ENCODE results near the gene LRPPRC.

The LRPPRC gene

DNA sequence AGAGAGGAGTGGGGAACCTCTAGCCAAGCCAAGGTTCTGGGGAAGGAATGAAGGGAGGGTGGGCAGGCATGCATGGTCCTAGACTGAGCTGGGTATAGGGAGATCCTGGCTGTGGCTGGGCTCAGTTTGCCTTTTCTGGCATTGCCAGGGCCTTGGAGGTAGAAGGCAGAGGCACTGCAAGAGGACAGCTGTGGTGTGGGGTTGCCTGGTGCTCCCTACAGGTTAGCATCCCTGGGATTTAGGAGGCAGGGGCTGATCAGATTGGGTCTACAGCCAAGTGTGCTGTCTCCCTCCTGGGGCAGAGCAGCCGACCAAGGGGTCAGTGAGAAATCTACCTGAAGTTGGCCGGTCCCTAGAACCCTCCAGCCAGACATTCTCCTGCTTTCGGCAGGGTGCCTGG lies 141.1 kb downstream of the LRPPRC start:
- no peak for DNase-seq (ENCODE audit: low spot score)

DNA sequence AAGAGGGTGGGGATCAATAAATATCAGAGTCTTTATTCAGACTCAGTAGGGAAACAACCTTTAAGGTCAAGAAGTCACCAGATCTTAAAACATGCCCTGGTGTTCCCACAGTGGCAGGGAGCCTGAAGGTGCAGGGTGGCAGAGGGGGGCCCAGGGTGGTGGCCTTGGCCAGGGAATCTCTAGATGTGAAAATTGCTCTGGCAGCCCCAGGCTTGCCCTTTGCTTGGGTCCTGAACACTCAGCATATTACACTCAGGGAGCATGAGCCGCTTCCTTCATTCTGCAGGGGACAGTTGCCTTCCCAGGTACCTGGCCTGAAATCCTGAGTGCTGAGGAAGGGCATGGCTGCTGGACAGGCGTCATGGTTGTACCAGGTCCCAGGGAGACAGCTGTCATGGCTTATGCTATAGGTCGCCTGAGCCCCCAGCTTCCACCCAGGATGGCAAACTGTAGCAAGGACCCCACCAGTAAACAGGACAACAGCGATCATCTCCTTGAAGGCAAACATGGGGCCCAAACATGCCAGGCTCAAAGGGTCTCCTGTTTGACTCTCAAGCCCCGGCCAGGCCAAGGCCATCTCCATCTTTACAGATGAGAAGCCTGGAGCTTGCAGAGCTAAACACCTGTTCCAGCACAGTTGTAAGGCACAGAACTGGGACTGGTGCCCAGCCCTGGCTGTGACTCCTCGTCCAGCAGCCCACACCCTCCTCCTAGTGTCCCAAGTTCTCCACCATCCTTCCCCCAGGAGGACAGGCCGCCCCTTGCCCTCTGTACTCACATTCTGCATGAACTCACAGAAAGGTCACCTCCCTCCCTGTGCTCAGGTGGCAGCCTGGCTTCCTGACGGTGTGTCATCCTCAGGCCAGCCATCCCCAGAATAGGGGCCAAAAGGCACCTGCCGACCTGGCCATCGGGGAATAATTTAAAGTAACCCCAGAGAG lies 142.4 kb downstream of the LRPPRC start:
- no peak for DNase-seq (ENCODE audit: low spot score)

DNA sequence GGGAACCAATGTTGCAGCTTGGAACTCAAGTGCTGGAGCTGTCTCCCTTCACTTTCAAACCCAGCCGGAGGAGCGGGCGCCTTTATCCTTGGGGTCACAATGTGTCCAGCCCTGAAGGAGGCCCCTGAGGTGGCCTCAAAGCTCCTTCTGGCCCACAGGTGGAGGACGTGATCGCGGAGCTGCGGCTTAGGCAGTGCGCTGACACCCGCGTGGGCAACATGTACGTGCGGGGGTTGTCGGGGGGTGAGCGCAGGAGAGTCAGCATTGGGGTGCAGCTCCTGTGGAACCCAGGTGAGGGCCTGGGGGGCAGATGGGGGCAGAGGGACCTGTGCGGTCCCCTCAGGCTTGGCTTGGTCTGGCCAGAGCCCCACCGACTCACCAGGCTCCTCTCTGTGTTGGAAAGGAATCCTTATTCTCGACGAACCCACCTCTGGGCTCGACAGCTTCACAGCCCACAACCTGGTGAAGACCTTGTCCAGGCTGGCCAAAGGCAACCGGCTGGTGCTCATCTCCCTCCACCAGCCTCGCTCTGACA lies 143.5 kb downstream of the LRPPRC start:
- DNase-seq (ENCODE audit: low spot score), result no peak

DNA sequence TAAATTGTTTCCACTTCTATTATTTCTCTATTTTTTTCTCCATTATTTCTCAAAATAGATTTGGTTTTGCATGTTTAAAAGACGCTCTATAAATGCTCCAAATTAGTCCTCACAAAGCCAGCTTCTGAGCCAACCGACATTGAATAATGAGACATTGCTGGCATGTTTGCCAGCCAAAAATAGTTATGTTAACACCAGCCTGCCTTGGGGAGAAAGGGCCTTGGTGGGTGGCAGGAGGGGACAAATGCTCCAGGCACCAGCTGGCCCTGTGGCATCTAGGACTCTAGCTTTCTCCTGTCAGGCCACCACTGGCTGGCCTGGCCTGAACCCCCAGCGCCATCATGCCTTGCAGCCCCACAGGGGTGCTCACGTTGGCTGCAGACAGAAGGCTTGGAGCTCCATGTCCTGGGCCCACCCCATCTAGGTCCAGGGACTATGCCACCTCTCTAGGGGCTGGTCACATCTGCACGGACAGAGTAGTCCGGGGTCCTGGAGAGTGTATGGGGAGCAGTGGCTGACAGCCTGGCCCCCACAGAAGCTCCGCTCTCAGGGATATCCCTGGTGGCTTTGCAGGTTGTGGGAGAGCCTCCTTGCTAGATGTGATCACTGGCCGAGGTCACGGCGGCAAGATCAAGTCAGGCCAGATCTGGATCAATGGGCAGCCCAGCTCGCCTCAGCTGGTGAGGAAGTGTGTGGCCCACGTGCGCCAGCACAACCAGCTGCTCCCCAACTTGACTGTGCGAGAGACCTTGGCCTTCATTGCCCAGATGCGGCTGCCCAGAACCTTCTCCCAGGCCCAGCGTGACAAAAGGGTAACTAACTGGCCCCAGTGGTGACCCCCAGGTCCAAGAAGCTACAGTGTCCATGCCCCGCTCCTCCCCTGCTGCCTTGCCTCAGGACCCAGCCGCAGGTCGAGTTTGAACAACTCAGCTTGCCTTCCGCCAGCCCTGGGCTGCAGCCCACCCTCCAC lies 144.5 kb downstream of the LRPPRC start:
- no peak for DNase-seq (ENCODE audit: low spot score)

DNA sequence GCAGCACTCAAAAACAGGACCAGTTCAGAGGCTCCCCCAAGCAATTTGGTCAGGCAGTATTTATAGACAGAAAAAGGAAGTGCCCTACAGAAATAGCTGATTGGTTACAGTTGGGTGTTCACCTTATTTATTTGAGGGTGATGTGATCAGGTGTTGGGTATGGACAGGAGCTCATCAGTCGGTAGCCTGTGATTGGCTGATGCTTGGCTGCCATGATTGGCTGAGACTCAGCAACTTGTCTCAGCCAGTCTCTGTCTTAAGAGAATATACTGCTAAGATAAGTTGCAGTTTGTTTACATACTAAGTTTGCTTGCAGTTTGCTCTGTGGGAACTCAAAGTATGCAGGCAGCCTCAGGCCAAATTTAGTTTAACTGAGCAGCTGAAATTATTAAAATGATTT lies 147.6 kb downstream of the LRPPRC start:
- DNase-seq (ENCODE audit: low spot score), result no peak

DNA sequence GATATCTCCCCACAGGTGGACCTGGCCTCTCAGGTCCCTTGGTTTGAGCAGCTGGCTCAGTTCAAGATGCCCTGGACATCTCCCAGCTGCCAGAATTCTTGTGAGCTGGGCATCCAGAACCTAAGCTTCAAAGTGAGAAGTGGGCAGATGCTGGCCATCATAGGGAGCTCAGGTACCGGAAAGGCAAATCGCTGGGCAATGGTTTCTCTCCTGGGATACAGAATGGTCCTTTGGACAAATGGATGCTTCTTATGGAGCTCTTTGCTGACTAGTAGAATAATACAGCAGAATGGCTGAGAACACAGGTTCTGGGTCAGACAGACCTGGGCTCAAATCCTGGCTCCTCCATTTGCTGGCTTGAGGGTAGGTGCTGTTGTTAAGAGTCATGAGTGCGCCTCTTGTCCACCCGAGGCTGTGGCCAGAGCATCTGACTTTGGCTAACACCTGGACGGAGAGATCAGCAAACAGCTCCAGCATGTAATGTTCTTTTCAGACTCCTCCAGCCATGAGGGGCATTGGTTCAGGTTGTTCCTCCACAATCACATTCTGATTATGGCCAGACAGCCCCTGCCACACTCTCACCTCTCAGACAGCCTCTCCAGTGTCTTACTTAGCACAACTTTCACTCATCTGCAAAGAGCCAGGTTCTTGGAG lies 149.5 kb downstream of the LRPPRC start:
- no peak for DNase-seq (ENCODE audit: low spot score)

DNA sequence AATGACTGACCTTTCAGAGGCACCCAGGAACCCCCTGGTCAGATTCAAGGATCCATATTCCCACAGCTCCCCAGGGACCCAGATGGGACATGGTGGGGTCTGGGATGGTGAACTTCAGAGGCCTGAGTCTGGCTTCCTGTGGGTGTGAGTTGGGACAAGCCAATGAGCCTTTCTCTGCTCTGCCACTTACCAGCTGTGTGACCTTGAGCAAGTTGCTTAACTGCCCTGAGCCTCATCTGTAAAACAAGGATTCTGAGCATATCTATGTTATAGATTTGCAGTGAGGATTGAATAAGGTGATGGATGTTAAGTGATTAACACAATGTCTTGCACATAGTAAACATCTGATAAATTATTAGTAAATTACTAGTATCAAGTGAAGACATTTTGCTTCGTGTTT lies 150.6 kb downstream of the LRPPRC start:
- DNase-seq (ENCODE audit: low spot score), result no peak

DNA sequence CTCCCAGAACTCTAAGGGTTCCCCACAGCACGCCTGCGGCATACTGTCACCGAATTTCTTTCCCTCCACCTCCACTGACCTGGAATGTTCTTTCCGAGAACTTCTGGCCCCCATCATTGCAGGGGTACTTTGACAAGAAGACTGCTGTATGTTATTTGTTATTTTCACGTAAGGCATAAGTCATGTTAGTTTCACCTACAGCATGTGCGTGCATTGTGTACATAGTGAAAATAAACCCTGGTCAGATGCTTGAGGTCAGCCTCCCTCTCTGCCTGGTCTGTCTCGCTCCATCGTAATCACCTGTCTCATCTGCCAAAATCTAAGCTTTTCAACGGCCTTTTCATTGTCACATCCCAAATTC lies 152.9 kb downstream of the LRPPRC start:
- DNase-seq (ENCODE audit: low spot score), result no peak

DNA sequence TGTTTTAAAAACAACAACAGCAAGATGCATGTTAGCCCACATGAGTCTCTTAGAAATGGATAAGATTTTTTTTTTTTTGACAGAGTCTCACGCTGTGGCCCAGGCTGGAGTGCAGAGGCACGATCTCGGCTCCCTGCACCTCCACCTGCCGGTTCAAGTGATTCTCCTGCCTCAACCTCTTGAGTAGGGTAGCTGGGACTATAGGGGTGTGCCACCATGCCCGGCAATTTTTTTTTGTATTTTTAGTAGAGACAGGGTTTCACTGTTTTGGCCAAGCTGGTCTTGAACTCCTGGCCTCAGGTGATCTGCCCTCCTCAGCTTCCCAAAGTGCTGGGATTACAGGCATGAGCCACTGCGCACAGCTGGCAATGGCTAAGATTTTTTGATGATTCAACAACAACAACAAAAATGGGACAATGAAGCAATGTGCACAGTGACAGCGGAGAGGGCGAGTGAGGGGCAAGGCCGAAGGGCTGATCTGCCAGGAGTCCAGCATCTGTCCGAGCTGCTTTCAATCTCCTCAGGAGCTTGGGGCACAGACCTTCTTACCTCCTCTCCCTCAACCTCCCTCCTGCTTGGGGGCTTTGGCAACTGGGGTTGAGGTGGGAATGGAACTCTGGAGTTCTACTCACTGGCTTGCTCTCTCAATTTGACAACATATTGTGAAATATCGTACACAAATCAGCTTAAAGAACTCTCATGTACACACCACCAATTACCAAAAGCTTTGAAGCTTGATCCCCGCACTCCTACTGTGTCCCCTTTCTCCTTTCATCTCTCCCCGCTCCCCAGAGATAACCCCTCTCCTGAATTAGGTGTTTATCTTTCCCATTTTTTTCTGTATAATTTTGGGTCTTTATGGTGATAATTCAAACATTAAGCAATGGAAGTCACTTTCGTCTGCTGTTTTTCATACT lies 153.6 kb downstream of the LRPPRC start:
- DNase-seq (ENCODE audit: low spot score), result no peak

DNA sequence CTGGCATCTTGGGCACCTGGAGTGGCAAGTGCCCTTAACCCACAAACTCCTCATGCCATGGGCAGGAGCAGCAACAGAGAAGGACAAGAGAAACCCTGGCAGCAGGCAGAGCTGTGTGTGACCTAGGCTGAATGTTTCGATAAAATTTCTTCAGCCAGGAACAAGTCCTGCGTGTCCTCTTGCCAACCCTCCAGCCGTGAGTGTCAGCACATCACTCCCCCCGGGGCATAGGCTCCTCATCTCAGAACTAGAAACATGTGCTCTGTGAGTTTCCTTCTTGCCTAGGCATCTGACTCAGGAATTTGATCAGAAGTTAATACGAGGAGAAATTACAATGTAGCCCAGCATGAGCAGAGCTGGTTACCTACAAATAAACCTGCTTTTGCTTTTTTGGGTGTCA lies 154.8 kb downstream of the LRPPRC start:
- DNase-seq (ENCODE audit: low spot score), result no peak

DNA sequence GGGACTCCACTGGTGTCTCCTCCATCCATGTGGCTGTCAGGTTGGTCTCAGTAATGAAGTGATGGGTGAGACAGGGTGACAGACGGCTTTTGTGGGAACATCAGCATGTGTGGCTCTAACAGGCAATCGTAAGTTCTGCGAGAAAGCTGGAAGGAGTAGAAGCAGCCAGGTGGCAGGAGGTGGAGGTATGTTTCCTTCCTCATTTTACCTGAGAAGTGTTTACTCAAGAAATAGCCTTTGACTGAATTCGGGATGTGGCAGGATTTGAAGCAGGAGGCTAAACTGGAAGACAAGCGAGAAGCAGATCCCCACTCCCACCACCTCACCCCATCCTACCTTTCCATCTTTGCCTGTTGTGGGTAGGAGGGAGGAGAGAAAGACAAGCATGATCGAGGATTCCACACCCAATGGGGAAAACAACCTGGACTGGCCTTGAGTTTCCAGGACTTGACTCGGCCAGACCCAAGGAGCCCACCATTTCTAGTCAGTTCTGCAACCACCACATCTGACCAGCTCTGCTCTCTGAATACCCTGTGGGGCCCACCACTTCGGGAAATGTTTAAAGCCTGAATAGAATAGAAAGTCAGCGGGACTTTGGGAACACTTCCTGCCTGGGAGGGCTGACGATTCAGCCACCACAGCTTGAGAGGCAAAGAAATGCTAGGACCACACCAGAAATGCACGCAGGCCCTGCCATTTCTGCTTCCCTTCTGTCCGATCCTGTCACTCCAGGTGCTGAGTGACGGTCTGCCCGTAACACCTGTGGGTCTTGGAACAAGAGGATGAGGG lies 155.8 kb downstream of the LRPPRC start:
- DNase-seq (ENCODE audit: low spot score), result no peak

- no peak for DNase-seq (ENCODE audit: low spot score)
Measured at GRCh38 chr2:43838560-43839267, 157.1 kb downstream of the LRPPRC start, which contains the start of the genes ABCG5 and ABCG8. Gene ABCG5 (minus strand): TSS chr2:43838839. CDS start chr2:43838679, 160 bp downstream. Gene ABCG8 (plus strand): TSS chr2:43838971. CDS start chr2:43839054, 83 bp downstream.

GRCh38 chr2:43837831-43838559 lies 157.8 kb downstream of the LRPPRC start:
- DNase-seq (ENCODE audit: low spot score), result no peak

DNA sequence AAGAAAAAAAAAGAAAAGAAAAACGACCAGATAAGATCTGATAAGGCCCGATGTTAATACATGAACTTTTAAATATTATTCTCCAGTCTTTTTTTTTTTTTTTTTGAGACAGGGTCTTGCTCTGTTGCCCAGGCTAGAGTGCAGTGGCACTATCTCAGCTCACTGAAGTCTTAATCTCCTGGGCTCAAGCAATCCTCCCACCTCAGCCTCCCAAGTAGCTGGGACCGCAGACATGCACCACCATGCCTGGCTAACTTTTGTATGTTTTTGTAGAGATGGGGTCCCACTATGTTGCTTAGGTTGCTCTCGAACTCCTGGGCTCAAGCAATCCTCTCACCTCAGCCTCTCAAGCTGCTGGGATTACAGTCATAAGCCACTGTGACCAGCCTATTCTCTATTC lies 158.8 kb downstream of the LRPPRC start:
- no peak for DNase-seq (ENCODE audit: low spot score)

All from HuH-7 (cell line).